Bladder microvascular endothelial cell (primary cell): Measurements from ENCODE around the gene NT5DC2. TPM values are rescaled to one million over a fixed set of nuclear protein-coding genes. Genes with fewer than 3 reads are reported as not detected.

ENCODE experiments used
- total RNA-seq: library from RNA; depleted of rRNA; stranded (reverse); fragments of >200 nt; gene quantifications from 2 replicates; pipeline ENCODE4 v1.2.3, GENCODE V29; 2014

Gene NT5DC2
- 23.6 and 97.7 TPM in 2 replicates for total RNA-seq

DNA sequence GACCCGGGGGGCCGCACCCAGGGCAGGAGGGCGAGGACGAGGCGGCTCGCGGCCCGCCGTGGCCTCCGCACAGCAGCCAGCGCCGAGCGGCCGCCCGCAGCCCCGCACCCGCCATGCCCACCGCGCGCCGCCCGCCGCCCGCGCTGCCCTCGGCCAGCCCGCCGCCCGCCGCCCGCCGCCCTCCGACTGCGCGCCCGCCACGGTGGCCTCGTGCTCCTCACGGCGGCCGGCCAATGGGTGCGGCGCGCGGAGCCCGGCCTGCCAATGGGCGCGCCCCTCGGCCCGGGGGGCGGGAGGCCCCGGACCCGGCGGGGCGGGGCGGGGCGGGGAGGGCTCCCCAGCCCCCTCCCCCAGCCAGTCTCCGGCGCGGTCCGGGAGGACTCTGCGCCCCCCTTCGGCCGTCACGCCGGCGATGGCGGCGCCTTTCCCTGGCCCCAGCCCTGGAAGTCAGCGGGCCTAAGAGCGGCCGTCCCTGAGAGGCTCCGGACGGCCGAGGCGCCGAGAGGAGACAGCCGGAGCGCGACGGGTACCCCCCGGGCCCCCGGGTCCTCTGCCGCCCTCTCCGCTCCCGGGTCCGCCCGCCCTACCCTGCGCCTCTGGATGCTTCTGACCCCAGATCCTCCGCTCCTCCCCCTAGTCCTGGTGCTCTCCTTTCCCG lies at the start of gene NT5DC2:
TSS of gene NT5DC2 (minus strand) at position 235 of the 658 bp plus-strand sequence. CDS start at position 115, 120 bp downstream.

DNA sequence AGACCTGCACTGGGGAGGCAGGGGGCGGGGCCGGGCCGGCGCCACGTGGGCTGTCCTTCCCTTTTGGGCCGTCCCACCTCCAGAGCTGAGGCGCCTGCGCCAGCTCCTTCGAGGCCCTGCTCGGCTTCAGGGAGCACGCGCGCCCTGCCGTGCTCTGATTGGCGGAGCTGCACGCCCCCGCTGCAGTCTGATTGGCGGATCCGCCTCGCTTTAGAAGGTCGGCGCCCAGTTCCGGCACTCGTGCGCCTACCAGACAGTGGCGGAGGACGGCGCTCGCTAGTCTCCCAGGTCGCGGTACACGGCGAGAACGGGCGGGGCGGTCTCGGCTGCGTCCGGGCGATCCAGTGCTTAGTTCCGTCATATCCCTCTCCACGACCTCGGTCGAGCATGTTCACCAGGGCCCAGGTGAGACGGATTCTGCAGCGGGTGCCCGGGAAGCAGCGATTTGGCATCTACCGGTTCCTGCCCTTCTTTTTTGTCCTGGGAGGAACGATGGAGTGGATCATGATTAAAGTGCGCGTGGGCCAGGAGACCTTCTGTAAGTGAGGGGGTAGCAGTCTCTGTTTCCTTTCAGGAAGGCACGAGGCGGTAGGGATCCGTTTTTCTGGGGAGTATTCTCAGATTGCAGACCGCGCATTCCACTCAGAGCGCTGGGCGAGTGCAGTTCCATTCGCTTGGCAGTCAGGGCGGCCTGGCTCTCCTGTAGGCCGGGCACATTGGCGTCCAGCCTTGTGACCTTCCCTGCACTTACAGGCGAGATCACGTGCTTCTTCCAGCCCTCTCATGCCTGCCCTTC lies 2.9 kb upstream of the NT5DC2 start, which contains the start of gene UQCC5:
TSS of gene UQCC5 (plus strand) at position 237 of the 796 bp plus-strand sequence. CDS start at position 388, 151 bp downstream.

DNA sequence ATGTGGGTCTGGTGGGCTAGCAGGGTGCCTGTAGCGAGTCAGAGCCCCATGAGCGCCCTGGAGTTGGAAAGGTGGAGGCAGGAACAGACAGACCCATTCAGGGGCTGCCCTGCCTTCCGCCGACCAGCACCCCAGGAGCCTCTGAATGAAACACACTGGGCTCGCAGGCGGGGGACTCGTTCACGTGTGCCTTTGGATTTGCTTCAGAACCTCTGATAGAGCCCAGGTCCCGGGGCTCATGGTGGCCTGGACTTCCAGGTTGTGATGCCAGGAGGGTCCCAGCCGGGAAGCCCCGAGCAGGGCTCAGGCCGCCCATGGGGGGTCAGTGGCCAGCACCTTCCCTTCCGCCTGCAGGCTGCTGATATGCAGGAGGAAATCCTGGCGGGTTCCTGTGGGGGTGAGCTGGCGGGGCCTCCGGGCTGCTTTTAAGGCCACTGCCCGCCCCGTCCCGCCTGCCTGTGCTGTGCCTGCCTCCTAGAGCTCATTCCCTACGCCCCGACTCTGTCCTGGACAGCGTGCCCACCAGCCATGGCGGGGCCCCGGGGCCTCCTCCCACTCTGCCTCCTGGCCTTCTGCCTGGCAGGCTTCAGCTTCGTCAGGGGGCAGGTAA lies 38.7 kb downstream of the NT5DC2 start, which contains the start of gene STAB1:
TSS of gene STAB1 (plus strand) at position 453 of the 610 bp plus-strand sequence. CDS start at position 529, 76 bp downstream.

Other genes starting within 250 kb of the NT5DC2 start
- 14.9 and 17.2 TPM in 2 replicates for gene GLYCTK, start 246.0 kb downstream of the NT5DC2 start, total RNA-seq
- 1.5 and 7.0 TPM in 2 replicates for gene DNAH1, start 217.5 kb downstream of the NT5DC2 start, total RNA-seq
- 62.2 and 78.0 TPM in 2 replicates for gene BAP1, start 123.8 kb downstream of the NT5DC2 start, total RNA-seq
- gene PHF7, start 123.2 kb downstream of the NT5DC2 start, total RNA-seq, result 3.2 and 4.5 TPM in 2 replicates
- gene SEMA3G, start 88.8 kb downstream of the NT5DC2 start, total RNA-seq, result 6.8 and 83.5 TPM in 2 replicates
- 0.25 TPM in 1 of 2 replicates, not detected in the other for gene TNNC1, start 79.8 kb downstream of the NT5DC2 start, total RNA-seq
- gene NISCH, start 78.3 kb downstream of the NT5DC2 start, total RNA-seq, result 46.6 and 113 TPM in 2 replicates
- 173 and 482 TPM in 2 replicates for gene STAB1, start 38.5 kb downstream of the NT5DC2 start, total RNA-seq
- 4.7 and 5.7 TPM in 2 replicates for gene UQCC5, start 2.7 kb upstream of the NT5DC2 start, total RNA-seq
- gene PBRM1, start 152.1 kb upstream of the NT5DC2 start, total RNA-seq, result 36.6 and 96.2 TPM in 2 replicates
- 64.9 and 116 TPM in 2 replicates for gene GNL3, start 152.2 kb upstream of the NT5DC2 start, total RNA-seq
- 41.9 and 97.1 TPM in 2 replicates for gene GLT8D1, start 171.9 kb upstream of the NT5DC2 start, total RNA-seq
- 25.7 and 32.0 TPM in 2 replicates for gene SPCS1, start 172.2 kb upstream of the NT5DC2 start, total RNA-seq
- gene NEK4, start 237.1 kb upstream of the NT5DC2 start, total RNA-seq, result 9.4 and 23.2 TPM in 2 replicates
- 0.16 TPM in 1 of 2 replicates, not detected in the other for gene ITIH1, start 243.7 kb upstream of the NT5DC2 start, total RNA-seq